EL (cell line): ENCODE measurements around the gene CDC7.
"Not testable (repeated sequence)": the region's sequence is repeated elsewhere in the genome, so short reads cannot be mapped to it uniquely, and the experiment has no call there.

Experiments used
- DNase-seq: peaks from one replicate; pipeline ENCODE4 v3.0.0-alpha.2; 2016

The CDC7 gene

DNA sequence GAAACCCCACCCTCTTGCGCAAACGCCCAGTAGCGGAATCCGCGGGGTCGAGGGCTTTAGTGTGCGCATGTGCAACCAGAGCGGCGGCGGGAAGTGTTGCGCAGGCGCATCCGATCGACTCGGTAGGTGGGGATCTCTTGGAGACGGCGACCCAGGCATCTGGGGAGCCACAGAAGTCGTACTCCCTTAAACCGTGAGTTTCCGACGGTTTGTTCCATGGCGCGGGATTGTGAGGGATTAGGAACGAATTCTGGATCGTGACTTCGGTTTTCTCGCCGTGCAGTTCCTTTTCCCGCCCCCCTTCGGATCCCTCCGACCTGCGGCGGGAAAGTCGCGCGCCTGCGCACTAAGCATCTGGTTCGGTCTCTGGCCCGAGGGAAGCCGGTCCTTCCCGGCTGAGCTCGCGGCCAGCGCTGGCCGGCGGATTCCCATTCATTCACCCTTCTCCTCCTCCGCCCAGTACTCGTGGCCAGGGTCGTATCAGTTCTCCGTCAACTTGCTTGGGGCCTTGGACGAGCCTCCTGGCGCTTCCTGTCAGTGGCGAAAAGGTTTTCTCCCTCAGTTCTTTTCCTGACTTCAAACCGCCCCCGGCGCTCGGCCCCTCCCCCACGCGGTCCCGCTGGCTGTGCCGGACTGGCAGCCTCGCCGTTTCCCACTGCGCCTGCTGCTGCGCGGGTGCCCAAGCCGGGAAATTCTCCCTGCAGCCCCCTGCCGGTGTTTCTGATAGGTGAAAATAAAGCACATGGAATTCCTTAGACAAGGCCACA, at the start of gene CDC7:
TSS of gene CDC7 (plus strand) at position 96 of the 767 bp plus-strand sequence. CDS start 866 bp downstream, outside the sequence.
- peak; percentile 94 for DNase-seq

DNA sequence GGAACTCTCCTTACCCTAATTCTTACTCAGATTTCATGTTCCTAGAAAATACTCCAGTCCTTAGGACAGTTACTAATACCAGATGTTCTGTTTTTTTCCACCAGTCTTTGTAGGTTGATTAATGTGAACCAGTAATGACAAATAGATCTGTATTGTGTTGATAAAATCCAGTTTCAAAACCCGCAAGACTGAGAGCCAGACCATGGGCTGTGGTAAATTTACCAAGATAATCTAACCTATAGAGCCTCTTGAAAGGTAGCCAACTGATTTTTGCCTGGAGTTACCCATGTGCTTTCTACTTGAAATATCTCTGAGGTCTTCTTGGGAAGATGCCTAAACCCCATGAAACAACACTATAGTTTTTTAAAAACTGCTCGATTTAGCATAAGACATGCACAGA, 46.5 kb upstream of the CDC7 start:
- DNase-seq: no peak

DNA sequence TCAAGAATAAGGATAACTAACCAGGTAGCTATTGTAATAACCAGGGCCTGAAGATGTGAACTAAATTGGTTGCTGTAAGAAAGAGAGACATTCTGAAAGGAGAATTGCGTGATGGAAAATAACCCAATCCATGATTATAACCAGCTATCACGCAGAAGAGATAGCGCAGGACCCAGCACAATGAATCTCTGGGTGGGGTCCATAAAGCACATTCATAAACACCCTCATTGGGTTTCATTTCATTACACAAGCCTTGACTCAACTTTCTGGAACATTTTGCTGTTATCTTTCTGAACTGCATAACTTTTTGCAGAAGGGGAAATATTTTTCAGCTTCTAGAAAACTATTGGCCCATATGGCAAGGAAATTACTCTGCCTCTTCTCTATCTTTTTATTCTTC, 45.3 kb upstream of the CDC7 start:
- no peak for DNase-seq

DNA sequence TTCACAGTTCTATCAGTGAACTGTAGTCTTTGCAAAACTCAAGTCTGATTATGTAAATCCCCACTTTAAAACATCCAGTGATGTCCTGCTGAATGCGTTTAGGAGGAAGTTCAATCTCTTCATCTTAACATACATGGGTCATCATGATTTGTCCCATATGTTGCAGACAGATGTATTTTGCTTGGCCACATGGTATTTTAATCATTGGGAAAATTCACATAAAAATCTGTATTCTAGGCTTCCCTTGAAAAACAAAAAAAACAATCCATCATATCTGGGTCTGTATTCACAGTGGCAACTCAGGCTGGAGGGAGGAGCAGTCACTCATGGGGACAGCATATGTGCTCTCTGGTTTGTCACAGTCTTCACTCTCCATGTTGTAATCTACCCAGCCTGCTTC, 44.8 kb upstream of the CDC7 start:
- DNase-seq: no peak

DNA sequence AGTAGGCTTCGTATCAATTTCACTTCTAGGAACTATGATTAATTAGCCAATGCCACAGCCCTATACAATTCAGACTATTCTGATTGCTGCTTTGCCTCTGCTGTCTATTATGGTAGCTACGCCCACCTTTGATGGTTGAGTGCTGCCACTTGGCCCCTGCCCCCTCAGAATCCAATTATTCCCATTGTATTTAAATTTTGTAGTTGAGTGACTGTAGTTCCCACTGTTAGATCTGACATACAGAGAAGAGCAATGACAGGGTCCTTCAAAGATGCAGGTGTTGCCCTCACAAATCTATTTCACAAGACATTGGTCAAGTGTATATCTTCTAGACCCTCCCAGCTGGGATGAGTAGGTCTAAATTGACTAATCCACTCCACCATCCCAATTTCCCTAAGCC, 35.3 kb upstream of the CDC7 start:
- not testable (repeated sequence) for DNase-seq

DNA sequence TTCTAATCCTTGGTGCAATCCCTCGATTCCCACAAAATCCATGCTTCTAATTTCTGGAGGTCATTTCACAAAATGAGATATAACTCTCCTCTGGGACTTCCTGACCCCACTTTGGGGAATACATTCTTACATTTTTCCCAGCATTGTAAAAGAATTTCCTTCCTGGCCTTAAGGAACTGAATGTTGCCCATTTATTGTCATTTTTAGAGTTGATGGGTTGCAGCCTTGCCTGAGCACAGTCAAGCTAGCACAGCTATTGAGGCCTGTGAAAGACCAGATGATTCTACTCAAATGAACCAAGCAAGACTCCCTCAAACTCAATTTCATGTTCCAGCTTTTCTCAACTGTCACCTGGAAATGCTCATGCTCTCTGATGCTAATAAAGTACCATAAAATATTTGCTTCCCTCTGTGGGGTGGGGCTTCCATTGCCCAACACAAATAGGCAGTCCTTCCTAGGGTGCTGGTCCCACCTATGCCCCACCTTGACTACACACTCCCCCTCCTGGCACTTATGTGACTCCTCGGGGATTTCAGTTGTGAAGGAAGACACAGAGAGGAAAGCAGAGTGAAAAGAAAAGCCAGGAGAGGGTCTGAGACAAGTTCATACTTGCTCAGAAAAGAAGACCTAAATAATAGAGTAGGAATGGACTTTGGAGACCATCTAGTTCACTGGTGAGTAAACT, 24.0 kb upstream of the CDC7 start:
- DNase-seq: no peak

DNA sequence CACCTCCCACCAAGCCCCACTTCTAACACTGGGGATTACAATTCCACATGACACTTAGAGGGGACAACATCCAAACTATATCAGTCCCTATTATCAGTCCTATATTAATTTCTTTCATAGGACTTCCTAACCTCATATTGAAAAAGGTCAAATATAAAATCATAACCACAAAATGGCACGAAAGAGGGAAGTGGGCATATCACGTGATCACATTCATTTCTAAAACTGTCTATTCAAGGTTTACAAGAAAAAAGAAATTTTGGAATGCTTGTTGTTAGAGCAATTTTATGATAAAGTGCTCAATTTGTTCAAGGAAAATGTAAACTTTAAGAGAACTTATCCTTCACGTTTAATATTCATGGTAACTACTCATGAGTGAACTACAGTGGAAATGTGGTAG, 13.2 kb upstream of the CDC7 start:
- no peak for DNase-seq

DNA sequence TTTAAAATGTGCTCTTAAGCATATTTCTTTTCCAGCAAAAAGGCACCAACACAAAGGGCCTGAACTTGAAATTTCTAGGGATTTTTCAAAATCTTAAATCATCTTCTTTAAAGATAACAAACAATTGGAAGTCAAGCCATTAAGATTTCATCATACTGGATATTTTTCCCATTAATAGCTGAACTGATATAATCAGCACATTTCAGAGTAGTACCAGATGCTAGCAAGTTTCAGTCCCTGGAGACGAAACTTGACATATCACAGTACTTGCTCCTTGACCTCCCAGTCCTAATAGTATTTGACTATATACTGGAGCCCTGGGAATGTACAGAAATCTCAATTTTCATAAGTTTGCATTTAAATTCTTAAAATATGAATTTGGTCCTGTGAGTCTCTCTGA, 10.2 kb upstream of the CDC7 start:
- DNase-seq: peak; percentile 3

DNA sequence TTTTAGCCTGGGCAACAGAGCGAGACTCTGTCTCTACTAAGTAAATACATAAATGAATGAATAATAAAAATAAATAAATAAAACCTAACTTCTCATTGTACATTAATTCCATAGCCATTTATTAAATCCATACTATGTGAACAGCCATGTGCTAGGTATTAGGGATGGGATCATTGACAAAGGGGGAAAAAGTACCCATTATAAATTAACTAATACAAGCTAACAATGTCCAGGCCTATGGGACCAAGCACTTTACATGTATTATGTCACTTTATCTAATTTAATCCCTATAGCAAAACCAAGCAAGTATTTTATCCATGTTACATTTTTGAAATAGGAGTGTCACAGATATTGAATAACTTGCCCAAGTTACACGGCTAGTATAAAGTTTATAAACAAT, 2.6 kb upstream of the CDC7 start:
- DNase-seq: no peak

DNA sequence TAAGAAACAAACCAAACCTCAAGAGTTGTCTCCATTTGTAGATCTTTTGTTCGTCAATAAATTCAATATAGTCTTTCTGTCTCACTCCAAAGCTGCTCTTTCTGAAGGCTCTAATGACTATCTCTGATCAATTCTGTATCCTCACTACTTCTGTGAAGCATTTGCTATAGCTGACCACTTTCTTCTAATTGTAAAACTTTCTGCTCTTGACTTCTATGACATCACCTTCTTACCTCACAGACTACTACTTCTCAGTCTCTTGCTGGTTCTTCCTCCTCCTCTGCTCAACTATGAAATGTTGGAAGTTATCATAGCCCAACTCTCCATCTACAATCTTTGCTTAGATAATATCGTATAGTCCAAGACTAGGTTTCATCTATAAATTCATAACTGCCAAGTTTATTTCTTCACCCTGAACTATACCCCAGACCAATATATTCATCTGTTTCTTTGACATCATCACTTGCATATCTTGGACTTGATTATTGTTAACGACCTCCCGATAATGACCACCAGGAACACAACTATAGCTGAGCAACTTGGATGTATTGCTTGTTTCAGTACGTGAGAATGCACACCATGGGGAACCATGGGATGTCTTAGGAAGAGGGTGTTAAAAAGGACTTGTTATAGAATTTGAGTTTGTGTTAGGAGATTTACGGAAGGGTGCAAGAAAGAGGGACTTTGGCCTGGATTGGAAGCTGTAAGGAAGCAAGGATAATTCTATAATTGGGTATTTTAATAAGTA, 2.0 kb upstream of the CDC7 start:
- no peak for DNase-seq

DNA sequence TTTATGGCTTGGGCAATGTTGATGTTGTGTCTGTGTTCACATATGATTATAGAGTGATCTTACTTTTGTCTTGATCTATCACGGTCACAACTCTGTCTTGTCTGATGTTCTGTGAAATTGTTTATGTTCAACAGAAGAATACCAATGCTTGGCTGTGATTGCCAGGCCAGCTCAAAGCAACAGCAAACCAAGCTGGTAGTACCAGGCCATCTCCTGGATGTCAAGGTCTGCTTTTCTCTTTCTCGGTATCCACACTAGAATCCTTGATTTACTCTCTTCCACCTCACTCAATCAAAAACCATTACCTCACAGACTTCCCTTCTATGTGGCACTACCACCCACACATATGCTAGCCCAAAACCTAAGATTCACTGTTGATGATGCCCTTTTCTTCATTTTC, 1.3 kb upstream of the CDC7 start:
- no peak for DNase-seq

DNA sequence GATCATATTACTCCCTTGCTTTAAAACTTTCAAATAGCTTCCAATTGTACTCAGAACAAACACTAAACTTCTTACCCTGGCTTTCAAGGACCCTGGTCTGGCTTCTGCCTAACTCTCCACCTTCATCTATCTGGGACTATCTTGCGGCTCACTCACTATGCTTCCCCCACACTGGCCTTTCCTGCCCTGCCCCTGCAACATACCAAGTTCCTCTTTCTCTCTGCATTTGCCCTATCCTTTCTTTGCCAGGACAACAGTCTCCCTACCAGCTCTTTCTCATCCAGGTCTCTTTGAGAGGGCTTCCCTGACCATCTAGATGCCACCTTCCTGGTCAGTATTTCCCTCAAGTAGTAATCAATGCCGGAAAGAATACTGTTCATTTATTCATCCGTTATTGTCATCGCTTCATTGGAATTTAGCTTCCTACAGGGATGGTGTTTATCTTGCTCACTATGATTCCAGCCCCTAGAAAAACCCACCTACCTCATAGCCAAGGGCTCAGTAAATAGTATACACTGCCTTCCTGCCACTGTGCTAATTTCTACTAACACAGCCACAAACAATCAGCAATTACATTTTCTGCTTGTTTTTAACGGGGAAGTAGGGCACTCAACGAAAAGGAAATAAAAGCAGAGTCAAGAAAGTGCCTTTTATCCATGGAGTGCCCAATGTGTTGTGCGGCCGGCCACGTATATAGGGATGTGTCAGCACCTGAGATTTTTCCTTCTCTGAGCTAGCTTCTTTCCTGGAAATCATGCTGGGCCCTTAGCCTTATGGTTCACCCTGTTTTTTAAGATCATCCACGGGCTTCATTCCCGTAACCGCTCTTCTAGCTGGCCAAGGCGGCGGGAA, 521 bp upstream of the CDC7 start:
- DNase-seq: no peak

DNA sequence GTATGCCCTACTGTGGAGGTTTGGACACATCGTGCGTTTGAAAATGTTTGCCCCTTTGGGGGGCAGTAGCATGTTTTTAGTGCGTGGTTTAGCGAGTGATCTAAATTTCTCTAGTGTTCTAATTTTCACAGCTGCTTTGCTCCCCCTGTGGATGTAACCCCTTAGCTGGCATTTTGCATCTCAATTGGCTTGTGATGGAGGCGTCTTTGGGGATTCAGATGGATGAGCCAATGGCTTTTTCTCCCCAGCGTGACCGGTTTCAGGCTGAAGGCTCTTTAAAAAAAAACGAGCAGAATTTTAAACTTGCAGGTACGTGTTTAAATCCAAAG, 836 bp downstream of the CDC7 start:
- no peak for DNase-seq

DNA sequence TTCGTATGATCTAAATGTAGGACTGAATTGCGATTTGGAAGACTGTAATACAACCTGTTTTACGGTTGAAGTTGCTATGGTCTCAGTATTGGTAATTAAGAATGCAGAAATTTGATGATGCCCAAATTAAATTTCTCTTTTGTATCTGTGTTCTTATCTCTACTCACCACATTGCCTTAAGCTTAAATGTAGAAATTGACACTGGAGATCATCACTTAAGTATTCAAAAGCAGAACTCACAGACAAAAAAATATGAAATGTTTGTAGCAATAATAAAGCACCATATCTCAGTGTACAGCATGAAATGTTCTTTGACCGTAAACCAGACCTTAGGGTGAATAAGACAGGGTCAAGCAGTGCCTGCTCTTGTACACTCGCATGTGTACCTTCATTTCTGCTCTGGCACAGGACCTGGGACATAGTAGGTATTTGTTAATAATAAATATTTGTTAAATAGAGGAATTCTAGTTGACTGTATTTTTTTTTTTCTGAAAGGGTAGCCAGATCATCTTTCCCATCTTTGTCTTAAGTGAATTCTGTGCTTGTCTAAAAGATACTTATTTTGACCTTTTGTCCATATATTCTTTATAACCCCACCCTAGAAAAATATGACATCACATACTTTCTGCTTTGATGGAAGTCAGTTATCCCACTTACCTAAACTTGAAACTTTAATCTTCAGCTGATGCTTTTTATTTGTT, 1.5 kb downstream of the CDC7 start:
- DNase-seq: peak; percentile 6

DNA sequence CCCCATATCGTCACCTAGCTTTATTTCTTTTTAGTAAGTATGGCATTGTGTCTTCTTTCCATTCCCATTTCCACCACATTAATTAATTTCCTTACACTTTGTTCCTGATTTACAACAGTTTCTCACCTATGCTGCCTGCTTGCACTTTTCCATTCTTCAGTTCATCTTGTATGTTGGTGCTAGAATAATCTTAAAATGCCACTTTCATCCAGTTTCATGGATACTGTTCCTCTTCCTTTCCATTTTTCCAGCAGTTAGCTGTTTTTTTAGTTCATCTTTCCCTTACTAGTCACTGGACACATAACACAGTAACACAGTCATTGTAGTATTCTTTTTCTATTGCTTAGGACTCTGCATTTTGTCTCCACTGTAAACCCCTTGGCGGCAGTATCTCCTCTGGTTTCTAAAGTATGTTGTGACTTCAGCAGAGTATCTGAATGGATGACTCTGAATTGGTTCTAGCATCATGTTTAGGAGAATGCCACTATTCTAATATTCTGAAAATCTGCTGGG, 2.1 kb downstream of the CDC7 start:
- DNase-seq: peak; percentile 50

DNA sequence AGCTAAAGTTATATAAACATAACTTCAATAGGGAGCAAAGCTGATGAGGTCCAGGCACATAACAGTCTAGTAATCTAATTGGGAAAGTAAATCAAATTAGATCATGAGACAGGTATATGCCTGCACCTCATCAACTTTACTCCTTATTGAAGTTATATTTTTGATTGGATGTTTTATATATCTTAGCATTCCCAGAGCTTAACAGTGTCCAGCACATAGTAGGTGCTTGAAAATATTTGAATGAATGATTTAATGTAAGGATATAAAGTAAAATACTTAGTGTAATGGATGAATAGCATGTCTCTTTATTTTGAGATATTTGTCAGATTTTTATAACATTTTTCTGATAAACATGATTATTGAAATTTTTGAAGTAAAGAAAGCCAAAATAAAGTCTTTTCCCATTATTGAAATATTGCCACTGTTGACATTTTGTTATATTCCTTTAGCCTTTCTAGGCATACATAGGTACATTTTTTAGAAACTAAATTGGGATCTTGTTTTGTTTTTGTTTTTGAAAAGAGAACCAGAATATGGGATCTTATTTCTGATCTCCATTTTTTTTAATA, 2.8 kb downstream of the CDC7 start:
- no peak for DNase-seq

DNA sequence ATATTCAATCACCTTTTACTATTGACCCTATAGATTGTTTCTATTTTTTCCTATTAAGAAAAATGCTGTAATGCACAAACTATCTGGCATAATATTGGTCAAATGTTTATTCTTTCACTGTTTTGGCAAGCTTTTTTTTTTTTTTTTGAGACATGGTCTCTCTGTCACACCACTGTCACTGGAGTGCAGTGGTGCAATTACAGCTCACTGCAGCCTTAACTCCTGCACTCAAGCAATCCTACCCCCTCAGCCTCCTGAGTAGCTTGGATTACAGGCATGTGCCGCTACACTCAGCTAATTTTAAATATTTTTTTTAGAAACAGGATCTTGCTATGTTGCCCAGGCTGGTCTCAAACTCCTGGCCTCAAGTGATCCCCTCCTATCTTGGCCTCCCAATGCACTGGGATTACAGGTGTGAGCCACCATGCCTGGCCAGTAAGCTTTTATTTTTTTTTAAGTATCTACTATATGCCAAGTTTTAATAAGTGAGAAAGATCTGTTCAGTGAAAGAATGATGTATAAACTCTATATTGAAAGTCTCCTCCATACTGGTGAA, 3.4 kb downstream of the CDC7 start:
- no peak for DNase-seq

DNA sequence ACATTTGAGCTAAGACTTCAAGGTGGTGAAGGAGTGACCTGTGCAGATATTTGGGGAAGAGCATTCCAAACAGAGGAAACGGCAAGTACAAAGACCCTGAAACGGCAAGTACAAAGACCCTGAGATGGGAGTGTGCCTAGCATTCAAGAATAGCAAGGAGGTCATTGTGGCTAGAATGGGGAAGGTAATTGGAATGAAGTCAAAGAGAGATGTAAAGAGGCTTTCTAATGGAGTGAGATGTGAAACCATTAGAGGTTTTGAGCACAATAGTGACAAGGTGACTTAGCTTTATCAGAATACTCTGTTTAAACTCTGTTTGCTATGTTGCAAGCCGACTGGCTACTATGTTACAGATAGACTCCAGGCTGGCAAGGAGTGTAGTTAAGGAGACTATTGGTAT, 4.4 kb downstream of the CDC7 start:
- no peak for DNase-seq

DNA sequence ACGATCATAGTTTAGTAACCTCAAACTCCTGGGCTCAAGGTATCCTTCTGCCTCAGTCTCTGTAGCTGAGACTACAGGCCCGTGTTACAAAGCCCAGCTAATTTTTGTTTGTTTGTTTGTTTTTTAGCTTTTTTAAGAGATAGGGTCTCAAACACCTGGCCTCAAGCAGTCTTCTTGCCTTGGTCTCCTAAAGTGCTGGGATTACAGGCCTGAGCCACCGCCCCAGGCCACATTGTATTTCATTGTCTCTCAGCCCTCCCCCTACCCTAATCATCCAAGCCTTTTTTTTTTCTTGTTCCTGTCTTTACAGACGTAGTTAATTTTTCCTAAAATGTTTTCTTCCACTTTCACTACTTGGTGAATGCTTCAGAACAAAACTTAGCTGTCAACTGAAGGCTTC, 5.4 kb downstream of the CDC7 start:
- no peak for DNase-seq

DNA sequence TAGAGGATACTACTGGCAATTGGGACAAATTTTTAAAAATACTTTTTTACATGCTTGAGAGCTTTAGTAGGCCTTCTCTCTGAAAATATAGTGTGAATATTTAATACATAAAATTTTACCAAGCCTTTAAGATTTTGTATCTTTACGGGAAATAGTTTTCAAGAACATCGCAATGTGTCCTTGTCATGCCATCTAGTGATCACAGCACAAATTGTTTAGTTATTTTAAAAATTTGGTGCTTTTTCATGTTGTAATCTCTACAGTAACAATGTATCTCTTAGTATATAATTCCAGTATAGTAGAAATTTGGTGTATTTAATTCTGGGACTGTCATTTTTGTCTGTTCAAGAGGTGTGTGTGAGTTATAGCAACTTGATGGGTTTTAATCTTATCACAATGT, 6.7 kb downstream of the CDC7 start:
- no peak for DNase-seq

DNA sequence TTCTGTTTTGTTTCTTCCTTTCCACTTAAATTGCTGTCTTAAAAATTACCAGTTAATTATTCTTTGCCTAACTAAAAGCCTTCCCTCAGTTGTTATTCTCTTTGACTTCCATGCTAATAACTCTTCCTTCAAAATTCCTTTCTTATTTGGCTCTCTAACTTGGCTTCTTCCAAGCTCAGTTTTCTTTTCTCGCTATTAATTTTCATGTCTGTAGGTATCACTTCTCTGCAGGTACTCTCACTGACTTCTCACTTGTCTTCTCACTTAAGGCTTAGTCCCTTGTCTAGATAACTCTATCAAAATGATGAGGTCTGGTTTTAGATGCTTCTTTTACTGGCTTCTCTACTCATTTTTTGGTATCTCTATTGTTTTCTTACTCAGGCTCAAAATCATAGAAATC, 10.1 kb downstream of the CDC7 start:
- no peak for DNase-seq

DNA sequence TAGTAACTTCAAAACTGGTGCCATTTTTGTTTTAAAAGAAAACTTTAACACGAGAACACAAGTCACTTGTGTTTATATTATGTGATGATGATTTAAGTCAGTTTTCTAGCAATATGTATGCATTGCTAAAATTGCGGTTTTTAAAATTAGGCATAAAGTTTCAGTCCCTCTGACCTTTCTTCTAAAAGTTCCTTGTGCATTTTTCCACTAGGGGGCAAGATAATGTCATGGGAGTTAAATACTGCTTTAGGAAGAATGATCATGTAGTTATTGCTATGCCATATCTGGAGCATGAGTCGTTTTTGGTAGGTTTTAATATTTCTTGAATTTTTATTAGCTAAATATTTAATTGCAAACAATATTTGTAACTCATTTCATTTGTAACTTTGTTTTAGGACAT, 10.7 kb downstream of the CDC7 start:
- DNase-seq: peak; percentile 52
